Heart right ventricle (tissue), 16 donors: ENCODE results near the gene NFKB1. TPM values are rescaled to one million over a fixed set of nuclear protein-coding genes. Genes with fewer than 3 reads are reported as not detected.

ENCODE experiments used
- ATAC-seq, 8 donors: fragments of 200-7000 bp; cut with Tn5 transposase; one replicate each; pipeline ENCODE4 v1.9.1; 2020; ENCODE audit warnings: mild to moderate bottlenecking in 8 of 8, moderate library complexity in 8 of 8, moderate number of reproducible peaks in 1 of 8
- DNase-seq, 2 donors: peaks; one replicate each; pipeline ENCODE4 v3.0.0-alpha.2; 2020
- H3K27ac ChIP-seq, 10 donors: fragments of 200-600 bp; sonication (generic) in 2 of 10; one replicate each; pipeline versions ENCODE4 v1.5.0 to v1.8.0; 2020 to 2022; ENCODE audit warnings: mild to moderate bottlenecking in 3 of 10
- H3K27me3 ChIP-seq, 7 donors: fragments of 200-600 bp; one replicate each; pipeline ENCODE4 v1.8.0; 2021 to 2022; ENCODE audit warnings: mild to moderate bottlenecking in 2 of 7
- H3K36me3 ChIP-seq, 9 donors: fragments of 200-600 bp; sonication (generic) in 1 of 9; one replicate each; pipeline versions ENCODE4 v1.5.0 to v1.8.0; 2020 to 2022; ENCODE audit warnings: mild to moderate bottlenecking in 2 of 9
- H3K4me1 ChIP-seq, 9 donors: fragments of 200-600 bp; sonication (generic) in 1 of 9; one replicate each; pipeline versions ENCODE4 v1.5.0 to v1.8.0; 2020 to 2022; ENCODE audit warnings: mild to moderate bottlenecking in 4 of 9
- H3K4me3 ChIP-seq, 10 donors: fragments of 200-600 bp; sonication (generic) in 2 of 10; one replicate each; pipeline versions ENCODE4 v1.5.0 to v1.8.0; 2020 to 2022; ENCODE audit warnings: mild to moderate bottlenecking in 7 of 10, moderate library complexity in 2 of 10
- H3K9me3 ChIP-seq, 11 donors: fragments of 200-600 bp in 10 of 11; sonication (generic) in 2 of 11; one replicate each; pipeline versions ENCODE4 v1.5.0 to v1.8.0; 2013 to 2022; ENCODE audit warnings: mild to moderate bottlenecking in 2 of 11, control low read depth in 1 of 11, moderate library complexity in 1 of 11
- CTCF ChIP-seq, 9 donors: fragments of 200-600 bp; sonication (generic) in 2 of 9; IDR thresholded peaks; one replicate each; pipeline versions ENCODE4 v1.5.0 to v1.8.0; 2021 to 2022; ENCODE audit warnings: antibody characterized with exemption in 9 of 9, mild to moderate bottlenecking in 5 of 9, moderate library complexity in 1 of 9
- WGBS, 2 donors: extraction: QIAGEN DNeasy Blood & Tissue Kit; methylation state at CpG; one replicate each; pipeline ENCODE4 v1.1.7; 2013; ENCODE audit warnings: inconsistent platforms in 1 of 2; 5-methylcytosine and 5-hydroxymethylcytosine counted together
- intact Hi-C, 10 donors: fragments of 100-400 bp; cut with DNase I; formaldehyde crosslinking; loops; one replicate each; pipeline versions ENCODE4 v1.11.1 to v1.14.2; 2022
- polyA plus RNA-seq, 2 donors: library from polyadenylated mRNA; stranded (reverse); fragments of 200-250 nt; gene quantifications; one replicate each; pipeline ENCODE4 v1.2.3, GENCODE V29; 2013
- total RNA-seq, 10 donors: library from RNA; stranded (reverse); fragmentation: NEBNext Ultra II Directional in 3 of 10; extraction: Animal tissue kit (Norgen Biotek cat#: 25700) in 3 of 10; gene quantifications; one replicate each; pipeline versions ENCODE4 v1.2.1 to v1.2.4, GENCODE V29; 2021 to 2023
- donor health status: Arrhythmogenic right ventricular cardiomyopathy.
- donor health status: ischemic (EF 13 %, LVEDD 7.1; RV severe dilation, severe dysfunction).
- donor health status: healthy with polysubstance abuse.
- donor health status: DM: no; HTN: yes; CAD: no.
- donor health status: DM: no; HTN: no; CAD: no.
- donor health status: ischemic (EF 25% LVEDD 6.9; RV normal size, moderate dysfunction).
- donor health status: ischemic (EF 25% LVEDD 5.7; RV mildly dilated, moderate dysfunction).
- donor health status: healthy.
- donor health status: DM: yes; HTN: yes; CAD: no.
- donor health status: Ischemic cardiomyopathy.
- donor health status: ischemic (EF 35%, LVEDD 5.7; RV mildly dilated, moderate dysfunction).
- donor health status: nonischemic (EF 11% LVEDD 7.7; RV severe dilation, severe dysfunction).
- donor health status: DM: yes; HTN: yes; CAD: no.
- donor health status: PGD.
- donor health status: ischemic (EF 29% LVEDD 5.4; RV normal size, mild dysfunction).
- donor health status: nonischemic (EF 23%, LVEDD 6.1; RV moderate dilation, normal function).

The NFKB1 gene
- total and polyA plus RNA-seq, 12 donors, result 4.5 to 30.3 (median 19.9) TPM

- no peak for TF ChIP-seq CTCF (IDR thresholded peaks at IDR 0.05)
- Histone ChIP-seq H3K27me3 (no peaks in the 10 kb centered on the region), H3K4me3 (no peak overlapping the region), H3K9me3 (no peaks in the 10 kb centered on the region), H3K4me1 (peaks cover 0 to 8% (median 0%) of the 10 kb centered on the region in 9 donors), H3K36me3 (no peaks in the 10 kb centered on the region), H3K27ac (no peak overlapping the region)
- ATAC-seq (no peak), DNase-seq (no peak)
- intact Hi-C loops, result loop anchor here in 1 of 10 donors (5.0 kb wide), 1 partner anchor 870 kb away; no protein-coding TSS in a partner anchor
- WGBS, 2 donors, result 76 to 78% methylated on average over 2 of the region's 2 CpGs
Measured at GRCh38 chr4:102492531-102493241, 8.5 kb upstream of the NFKB1 start.

GRCh38 chr4:102493257-102493656, 7.9 kb upstream of the NFKB1 start:
- H3K27ac ChIP-seq, result no peak overlapping the region
- no peak overlapping the region for H3K4me3 ChIP-seq
- WGBS, 2 donors, result 81 to 92% methylated on average over 1 of the region's 1 CpG
- H3K27me3 ChIP-seq, result no peaks in the 10 kb centered on the region
- peaks cover 0 to 8% (median 0%) of the 10 kb centered on the region in 9 donors for H3K4me1 ChIP-seq
- H3K9me3 ChIP-seq, result no peaks in the 10 kb centered on the region
- ATAC-seq, result no peak
- TF ChIP-seq CTCF (IDR thresholded peaks at IDR 0.05), result no peak
- DNase-seq, result no peak
- intact Hi-C loops, result loop anchor here in 1 of 10 donors (5.0 kb wide), 1 partner anchor 871 kb away; no protein-coding TSS in a partner anchor
- H3K36me3 ChIP-seq, result no peaks in the 10 kb centered on the region

GRCh38 chr4:102493794-102494193, 7.4 kb upstream of the NFKB1 start:
- intact Hi-C loops, result loop anchor here in 1 of 10 donors (5.0 kb wide), 1 partner anchor 871 kb away; no protein-coding TSS in a partner anchor
- no peaks in the 10 kb centered on the region for H3K36me3 ChIP-seq
- H3K9me3 ChIP-seq, result no peaks in the 10 kb centered on the region
- DNase-seq, result no peak
- 41 to 62% methylated on average over 1 of the region's 1 CpG for WGBS, 2 donors
- H3K4me3 ChIP-seq, result no peak overlapping the region
- no peak for ATAC-seq
- TF ChIP-seq CTCF (IDR thresholded peaks at IDR 0.05), result no peak
- no peaks in the 10 kb centered on the region for H3K27me3 ChIP-seq
- no peak overlapping the region for H3K27ac ChIP-seq
- H3K4me1 ChIP-seq, result peaks cover 0 to 8% (median 0%) of the 10 kb centered on the region in 9 donors

GRCh38 chr4:102494603-102495002, 6.6 kb upstream of the NFKB1 start:
- WGBS, 2 donors, result 79 to 87% methylated on average over 1 of the region's 1 CpG
- Histone ChIP-seq H3K36me3 (no peaks in the 10 kb centered on the region), H3K4me3 (no peak overlapping the region), H3K4me1 (peaks cover 0 to 8% (median 0%) of the 10 kb centered on the region in 9 donors), H3K9me3 (no peaks in the 10 kb centered on the region), H3K27me3 (no peaks in the 10 kb centered on the region), H3K27ac (no peak overlapping the region)
- DNase-seq, result no peak
- intact Hi-C loops, result loop anchor here in 1 of 10 donors (5.0 kb wide), 1 partner anchor 872 kb away; no protein-coding TSS in a partner anchor
- no peak for TF ChIP-seq CTCF (IDR thresholded peaks at IDR 0.05)
- no peak for ATAC-seq
